ENCODE results near the gene SNX17. TPM values are rescaled to one million over a fixed set of nuclear protein-coding genes. Genes with fewer than 3 reads are reported as not detected.

The SNX17 gene
- total and polyA plus RNA-seq, 12 donors, result 32.4 to 82.5 (median 68.8) TPM

- H3K4me1 ChIP-seq, result peaks cover 0 to 47% (median 37%) of the 10 kb centered on the region in 9 donors
- TF ChIP-seq CTCF (IDR thresholded peaks at IDR 0.05), result no peak
- no peaks in the 10 kb centered on the region for H3K27me3 ChIP-seq
- ATAC-seq, result no peak
- H3K9me3 ChIP-seq, result no peaks in the 10 kb centered on the region
- no peak for DNase-seq
- H3K36me3 ChIP-seq, result peaks cover 0 to 12% (median 0%) of the 10 kb centered on the region in 9 donors
- no peak overlapping the region for H3K4me3 ChIP-seq
- 75% methylated on average over 7 of the region's 7 CpGs for WGBS, 2 donors
- H3K27ac ChIP-seq, result no peak overlapping the region
- intact Hi-C loops (cut with DNase I), result loop anchor here in 2 of 10 donors (5.0 to 10.0 kb wide), 2 partner anchors 139 to 222 kb away; partner anchors contain the start of genes ATRAID (in 1 of the 2), CAD (in 1 of the 2), PREB (in 1 of the 2) and SLC5A6 (in 1 of the 2)
These were observed 16.4 kb upstream of the SNX17 start for GRCh38 chr2:27353762-27354596.

GRCh38 chr2:27354597-27354927, 15.9 kb upstream of the SNX17 start:
- intact Hi-C loops (cut with DNase I), result loop anchor here in 2 of 10 donors (5.0 to 10.0 kb wide), 2 partner anchors 140 to 222 kb away; partner anchors contain the start of genes ATRAID (in 1 of the 2), CAD (in 1 of the 2), PREB (in 1 of the 2) and SLC5A6 (in 1 of the 2)
- DNase-seq (no peak), ATAC-seq (no peak)
- H3K36me3 ChIP-seq, result peaks cover 0 to 12% (median 0%) of the 10 kb centered on the region in 9 donors
- H3K27me3 ChIP-seq, result no peaks in the 10 kb centered on the region
- peaks cover 0 to 47% (median 37%) of the 10 kb centered on the region in 9 donors for H3K4me1 ChIP-seq
- WGBS, 2 donors, result 93 to 95% methylated on average over 7 of the region's 7 CpGs
- no peak for TF ChIP-seq CTCF (IDR thresholded peaks at IDR 0.05)
- H3K27ac ChIP-seq, result no peak overlapping the region
- H3K4me3 ChIP-seq, result no peak overlapping the region
- H3K9me3 ChIP-seq, result no peaks in the 10 kb centered on the region

- WGBS, 2 donors, result 0 to 1% methylated on average over 12 of the region's 12 CpGs
These were observed 14.4 kb upstream of the SNX17 start for GRCh38 chr2:27356056-27356381.

More at GRCh38 chr2:27356056-27356381, 14.4 kb upstream of the SNX17 start:
- Histone ChIP-seq H3K4me1 (peaks cover 0 to 47% (median 37%) of the 10 kb centered on the region in 9 donors), H3K9me3 (no peaks in the 10 kb centered on the region), H3K4me3 (peak overlapping the region; percentile 68 to 98 (median 85)), H3K27me3 (no peaks in the 10 kb centered on the region), H3K27ac (peak overlapping the region; percentile 83 to 97 (median 90)), H3K36me3 (peaks cover 0 to 6% (median 0%) of the 10 kb centered on the region in 9 donors)
- DNase-seq, result peak in 1 of 2 donors; percentile 30
- TF ChIP-seq CTCF (IDR thresholded peaks at IDR 0.05), result no peak
- ATAC-seq, result peak in 6 of 8 donors; percentile 5 to 24 (median 12)
- intact Hi-C loops (cut with DNase I), result loop anchor here in 5 of 10 donors (2.0 to 10.0 kb wide), 5 partner anchors 15 to 144 kb away; partner anchors contain the start of genes MPV17 (in 4 of the 5), ATRAID (in 2 of the 5), EIF2B4 (in 2 of the 5) and SLC5A6 (in 2 of the 5)
